ENCODE measurements around the gene CNGB1. TPM values are rescaled to one million over a fixed set of nuclear protein-coding genes. Genes with fewer than 3 reads are reported as not detected.
"Not testable (repeated sequence)": the region's sequence is repeated elsewhere in the genome, so short reads cannot be mapped to it uniquely, and the experiment has no call there.

Gene CNGB1
- polyA plus RNA-seq, 1 donor from 2014 or later = 20.7 TPM

GRCh38 chr16:57848181-57848580, 122.7 kb downstream of the CNGB1 start:
- no peaks in the 10 kb centered on the region for H3K79me2 ChIP-seq (replicated peaks; ENCODE audit: insufficient read depth, low read length)
- no peaks in the 10 kb centered on the region for H3K9me2 ChIP-seq (ENCODE audit: insufficient read depth, low read length)
- H3K9ac ChIP-seq (ENCODE audit: low read length) = no peak overlapping the region
- H3K27me3 ChIP-seq (ENCODE audit: insufficient read depth, low read depth, low read length) = peaks cover 18% of the 10 kb centered on the region
- no peaks in the 10 kb centered on the region for H3K36me3 ChIP-seq (ENCODE audit: insufficient read depth, low read length)
- H3K27ac ChIP-seq (ENCODE audit: low read length) = no peak overlapping the region
- H3F3A ChIP-seq (ENCODE audit: insufficient read depth, low read length, poor library complexity, severe bottlenecking) = no peaks in the 10 kb centered on the region
- H3K9me3 ChIP-seq (ENCODE audit: low read length) = no peaks in the 10 kb centered on the region
- no peak overlapping the region for H3K4me2 ChIP-seq (ENCODE audit: low read length)
- H2AFZ ChIP-seq (ENCODE audit: low read depth, low read length) = no peak overlapping the region
- no peak for TF ChIP-seq EP300 (conservative IDR thresholded peaks at IDR 0.05; ENCODE audit: poor library complexity, severe bottlenecking)
- TF ChIP-seq POLR2AphosphoS5 (IDR thresholded peaks at IDR 0.05) = no peak
- H3K4me3 ChIP-seq (ENCODE audit: low read length) = no peak overlapping the region
- H4K20me1 ChIP-seq (ENCODE audit: insufficient read depth) = no peaks in the 10 kb centered on the region

- H3F3A ChIP-seq (ENCODE audit: insufficient read depth, low read length, poor library complexity, severe bottlenecking); H3K36me3 ChIP-seq (ENCODE audit: insufficient read depth, low read length); H3K4me2 ChIP-seq (ENCODE audit: low read length); H3K4me3 ChIP-seq (ENCODE audit: low read length); H4K20me1 ChIP-seq (ENCODE audit: insufficient read depth); H3K9ac ChIP-seq (ENCODE audit: low read length); H3K27me3 ChIP-seq (ENCODE audit: insufficient read depth, low read depth, low read length); H3K9me3 ChIP-seq (ENCODE audit: low read length); H3K27ac ChIP-seq (ENCODE audit: low read length); H3K9me2 ChIP-seq (ENCODE audit: insufficient read depth, low read length); H2AFZ ChIP-seq (ENCODE audit: low read depth, low read length); H3K79me2 ChIP-seq (replicated peaks; ENCODE audit: insufficient read depth, low read length): not testable (repeated sequence)
Observed at GRCh38 chr16:57846931-57847330, 124.0 kb downstream of the CNGB1 start.

DNA sequence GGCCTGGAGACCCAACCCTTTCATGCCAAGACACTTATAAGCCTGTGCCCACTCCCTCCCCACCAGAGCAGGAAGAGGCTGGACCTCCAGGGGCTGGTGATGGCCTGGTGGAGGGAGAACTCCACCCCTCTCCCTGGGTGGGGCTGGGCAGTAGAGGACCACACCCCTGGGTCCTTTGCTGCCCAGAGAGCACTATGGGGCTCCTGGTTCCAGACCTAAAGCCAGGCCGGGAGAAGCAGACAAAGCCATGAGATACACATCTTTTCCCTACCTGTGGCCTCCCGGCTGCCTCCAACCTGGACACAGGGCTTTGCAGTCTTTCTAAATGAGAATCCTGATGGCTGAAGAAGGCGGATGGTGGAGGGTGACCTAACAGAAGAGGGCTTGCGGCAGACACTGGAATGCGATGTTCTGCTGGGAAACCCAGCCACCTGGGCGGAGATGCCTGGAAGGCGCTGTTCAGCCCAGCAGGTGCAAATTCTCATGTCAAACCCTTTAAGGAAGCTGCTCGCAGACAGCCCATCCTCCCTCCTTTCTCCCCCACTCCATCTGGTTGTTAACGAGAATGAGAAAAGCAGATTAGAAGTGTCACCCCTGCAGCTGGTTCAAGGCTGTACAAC, 124.7 kb downstream of the CNGB1 start:
- no peaks in the 10 kb centered on the region for H3K9me3 ChIP-seq (ENCODE audit: low read length)
- no peak overlapping the region for H3K4me2 ChIP-seq (ENCODE audit: low read length)
- no peak overlapping the region for H3K27ac ChIP-seq (ENCODE audit: low read length)
- no peaks in the 10 kb centered on the region for H3K36me3 ChIP-seq (ENCODE audit: insufficient read depth, low read length)
- H3K9ac ChIP-seq (ENCODE audit: low read length) = no peak overlapping the region
- H3K9me2 ChIP-seq (ENCODE audit: insufficient read depth, low read length) = no peaks in the 10 kb centered on the region
- H3K27me3 ChIP-seq (ENCODE audit: insufficient read depth, low read depth, low read length) = peaks cover 8% of the 10 kb centered on the region
- H3K4me3 ChIP-seq (ENCODE audit: low read length) = no peak overlapping the region
- H3K79me2 ChIP-seq (replicated peaks; ENCODE audit: insufficient read depth, low read length) = no peaks in the 10 kb centered on the region
- no peaks in the 10 kb centered on the region for H3F3A ChIP-seq (ENCODE audit: insufficient read depth, low read length, poor library complexity, severe bottlenecking)
- H4K20me1 ChIP-seq (ENCODE audit: insufficient read depth) = no peaks in the 10 kb centered on the region
- no peak for TF ChIP-seq MXI1 (conservative IDR thresholded peaks at IDR 0.05; ENCODE audit: poor library complexity, severe bottlenecking)
- TF ChIP-seq POLR2AphosphoS5 (IDR thresholded peaks at IDR 0.05) = no peak
- no peak for TF ChIP-seq EZH2 (IDR thresholded peaks at IDR 0.05; ENCODE audit: borderline replicate concordance, insufficient read depth, low read length, poor library complexity, severe bottlenecking)
- TF ChIP-seq, protein P1, sequence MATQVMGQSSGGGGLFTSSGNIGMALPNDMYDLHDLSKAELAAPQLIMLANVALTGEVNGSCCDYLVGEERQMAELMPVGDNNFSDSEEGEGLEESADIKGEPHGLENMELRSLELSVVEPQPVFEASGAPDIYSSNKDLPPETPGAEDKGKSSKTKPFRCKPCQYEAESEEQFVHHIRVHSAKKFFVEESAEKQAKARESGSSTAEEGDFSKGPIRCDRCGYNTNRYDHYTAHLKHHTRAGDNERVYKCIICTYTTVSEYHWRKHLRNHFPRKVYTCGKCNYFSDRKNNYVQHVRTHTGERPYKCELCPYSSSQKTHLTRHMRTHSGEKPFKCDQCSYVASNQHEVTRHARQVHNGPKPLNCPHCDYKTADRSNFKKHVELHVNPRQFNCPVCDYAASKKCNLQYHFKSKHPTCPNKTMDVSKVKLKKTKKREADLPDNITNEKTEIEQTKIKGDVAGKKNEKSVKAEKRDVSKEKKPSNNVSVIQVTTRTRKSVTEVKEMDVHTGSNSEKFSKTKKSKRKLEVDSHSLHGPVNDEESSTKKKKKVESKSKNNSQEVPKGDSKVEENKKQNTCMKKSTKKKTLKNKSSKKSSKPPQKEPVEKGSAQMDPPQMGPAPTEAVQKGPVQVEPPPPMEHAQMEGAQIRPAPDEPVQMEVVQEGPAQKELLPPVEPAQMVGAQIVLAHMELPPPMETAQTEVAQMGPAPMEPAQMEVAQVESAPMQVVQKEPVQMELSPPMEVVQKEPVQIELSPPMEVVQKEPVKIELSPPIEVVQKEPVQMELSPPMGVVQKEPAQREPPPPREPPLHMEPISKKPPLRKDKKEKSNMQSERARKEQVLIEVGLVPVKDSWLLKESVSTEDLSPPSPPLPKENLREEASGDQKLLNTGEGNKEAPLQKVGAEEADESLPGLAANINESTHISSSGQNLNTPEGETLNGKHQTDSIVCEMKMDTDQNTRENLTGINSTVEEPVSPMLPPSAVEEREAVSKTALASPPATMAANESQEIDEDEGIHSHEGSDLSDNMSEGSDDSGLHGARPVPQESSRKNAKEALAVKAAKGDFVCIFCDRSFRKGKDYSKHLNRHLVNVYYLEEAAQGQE (IDR thresholded peaks at IDR 0.05; ENCODE audit: borderline replicate concordance) = no peak
- no peak for TF ChIP-seq RAD21 (conservative IDR thresholded peaks at IDR 0.05)
- TF ChIP-seq SMC3 (conservative IDR thresholded peaks at IDR 0.05; ENCODE audit: poor library complexity) = no peak
- no peak for TF ChIP-seq EP300 (conservative IDR thresholded peaks at IDR 0.05; ENCODE audit: poor library complexity, severe bottlenecking)
- no peak for TF ChIP-seq CTCF (IDR thresholded peaks at IDR 0.05; ENCODE audit: poor library complexity, severe bottlenecking)
- TF ChIP-seq TAF1 (IDR thresholded peaks at IDR 0.05; ENCODE audit: low read depth) = no peak
- H2AFZ ChIP-seq (ENCODE audit: low read depth, low read length) = no peak overlapping the region

All from neural cell (in vitro differentiated cells).